HG03066 (cell line): Measurements from ENCODE around the gene PDHA1.

Experiments
- ATAC-seq: cut with Tn5 transposase; IDR thresholded peaks from one replicate; pipeline ENCODE4 v1.9.1; 2021; ENCODE audit warnings: low read depth; ENCODE audit not compliant: unreplicated experiment

The PDHA1 gene

DNA sequence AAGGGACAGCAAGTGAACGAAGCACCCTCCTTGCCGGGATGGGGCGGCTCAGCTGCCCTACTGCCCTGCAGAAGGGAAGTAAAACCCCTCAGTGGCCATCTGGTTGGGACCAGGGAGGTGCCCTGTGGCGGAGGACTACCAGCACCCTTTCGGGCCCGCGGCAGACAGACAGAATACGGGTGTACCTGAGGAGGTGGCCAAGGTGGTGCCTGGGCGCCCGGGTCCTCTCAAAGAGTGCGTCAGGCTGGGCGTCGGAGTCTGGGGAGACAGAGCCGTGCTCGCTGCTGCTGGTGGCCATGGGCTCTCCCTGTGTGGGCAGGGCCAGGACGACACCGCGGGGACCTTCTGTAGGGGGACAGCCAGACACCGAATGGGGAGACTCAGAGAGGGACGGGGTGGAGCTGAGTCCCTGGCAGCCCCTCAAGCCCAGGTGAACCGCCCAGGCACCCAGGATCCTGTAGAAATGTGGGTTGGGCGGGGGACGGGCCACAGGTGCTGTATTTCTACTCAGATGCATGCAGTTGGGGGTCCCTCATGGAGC is 29.7 kb downstream of the PDHA1 start:
- no peak for ATAC-seq

DNA sequence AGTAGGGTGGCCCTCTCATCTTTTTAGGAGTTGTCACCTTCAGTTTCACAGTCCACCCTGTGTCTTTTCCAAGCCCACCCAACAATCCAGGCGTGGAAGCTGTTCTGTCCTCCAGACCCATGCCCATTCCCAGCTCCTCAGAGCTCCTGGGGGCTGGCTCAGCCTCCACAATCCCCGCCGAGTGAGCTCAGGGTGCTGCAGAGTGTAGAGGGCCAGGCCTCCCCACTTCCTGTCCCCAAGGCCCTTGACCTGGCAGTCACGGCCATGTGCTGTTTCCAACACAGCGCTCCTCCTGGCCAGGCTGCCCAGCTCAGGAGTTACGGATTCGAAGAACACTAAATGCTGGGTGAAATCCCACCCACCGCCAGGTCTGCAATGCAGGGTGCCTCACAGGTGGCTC is 31.8 kb downstream of the PDHA1 start:
- ATAC-seq, result no peak

DNA sequence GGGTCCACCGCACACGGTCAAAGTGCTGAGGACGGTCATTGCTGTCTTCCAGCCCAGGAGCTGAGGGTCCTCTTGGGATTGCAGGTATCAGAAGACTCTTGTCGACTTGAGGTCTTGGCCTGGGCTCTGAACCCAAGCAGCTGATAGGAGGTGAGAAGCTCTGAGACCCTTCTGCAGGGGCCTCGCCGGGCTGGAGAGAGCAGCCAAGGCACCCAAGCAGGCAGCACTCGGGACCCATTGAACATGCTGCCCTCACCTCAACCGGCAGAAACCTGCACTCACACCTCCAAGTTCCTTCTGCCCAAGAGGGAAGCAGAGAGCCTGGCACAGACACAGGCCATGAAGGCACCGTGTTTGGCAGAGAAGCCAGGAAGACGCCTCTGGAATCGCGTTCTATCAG is 34.1 kb downstream of the PDHA1 start:
- ATAC-seq, result no peak

DNA sequence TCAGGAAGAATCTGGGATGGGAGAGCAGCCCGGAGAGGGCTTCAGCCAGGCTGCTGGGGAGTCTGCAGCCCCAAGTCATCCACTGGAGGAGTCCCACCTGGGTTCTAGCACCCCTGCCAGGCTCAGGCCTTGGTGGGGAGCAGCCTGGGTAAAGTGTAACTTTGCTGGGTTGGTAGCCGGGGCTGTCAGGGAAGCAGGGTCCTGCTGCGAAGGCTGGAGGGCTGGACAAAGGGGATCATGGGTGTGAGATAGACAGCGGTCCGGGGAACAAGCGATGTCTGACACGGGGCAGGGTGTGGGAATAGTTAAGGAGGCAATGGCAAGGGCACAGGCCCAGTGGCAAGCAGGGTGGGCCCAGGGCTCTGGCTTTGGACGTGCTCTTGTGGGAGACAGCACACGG is 37.6 kb downstream of the PDHA1 start:
- ATAC-seq, result no peak

DNA sequence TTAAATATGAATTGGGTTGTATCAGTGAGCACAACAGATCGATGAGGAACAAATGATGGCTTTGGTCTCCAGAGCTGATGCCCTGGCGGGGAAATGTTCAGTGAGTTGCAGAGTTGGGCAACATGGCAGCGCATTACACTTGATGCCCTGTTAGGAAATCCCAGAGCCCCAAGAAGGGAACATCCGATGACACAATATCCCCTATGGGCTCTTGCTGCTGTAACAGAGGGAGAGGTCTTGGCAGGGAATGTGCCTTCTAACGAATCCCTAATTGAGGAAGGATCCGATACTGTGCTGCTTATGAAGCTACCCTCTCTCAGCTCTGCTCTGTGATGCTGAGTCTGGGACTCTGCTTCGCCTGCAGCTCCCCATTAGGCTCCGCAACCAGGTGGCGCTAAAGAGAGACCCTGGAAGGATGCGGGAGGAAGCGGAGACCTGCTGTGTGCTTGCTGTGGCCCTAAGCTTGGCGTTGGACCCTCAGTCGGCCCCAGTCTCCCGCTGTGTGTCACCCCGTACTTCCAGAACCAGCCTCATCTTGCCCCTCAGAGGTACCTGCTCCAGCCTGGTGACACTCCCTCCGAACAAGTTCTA is 38.9 kb downstream of the PDHA1 start:
- ATAC-seq, result no peak

DNA sequence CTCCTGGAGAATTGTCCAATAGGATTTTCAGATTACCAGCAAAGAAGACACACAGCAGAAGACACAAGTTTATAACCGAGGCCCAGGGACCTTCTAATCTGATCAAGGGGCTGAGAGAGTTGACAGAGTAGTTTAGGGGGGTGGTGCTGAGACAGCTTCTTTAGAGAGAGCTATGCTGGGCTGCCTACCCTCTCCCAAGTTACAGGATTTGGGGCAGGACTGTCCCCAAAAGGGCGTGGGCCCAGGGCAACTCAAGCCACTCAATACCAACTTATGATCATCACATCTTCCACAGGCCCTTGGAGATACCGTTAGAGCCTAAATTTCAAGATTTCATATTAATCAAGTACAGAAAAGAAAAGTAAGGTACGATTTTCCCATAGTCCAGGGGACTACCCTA is 43.0 kb downstream of the PDHA1 start:
- no peak for ATAC-seq

DNA sequence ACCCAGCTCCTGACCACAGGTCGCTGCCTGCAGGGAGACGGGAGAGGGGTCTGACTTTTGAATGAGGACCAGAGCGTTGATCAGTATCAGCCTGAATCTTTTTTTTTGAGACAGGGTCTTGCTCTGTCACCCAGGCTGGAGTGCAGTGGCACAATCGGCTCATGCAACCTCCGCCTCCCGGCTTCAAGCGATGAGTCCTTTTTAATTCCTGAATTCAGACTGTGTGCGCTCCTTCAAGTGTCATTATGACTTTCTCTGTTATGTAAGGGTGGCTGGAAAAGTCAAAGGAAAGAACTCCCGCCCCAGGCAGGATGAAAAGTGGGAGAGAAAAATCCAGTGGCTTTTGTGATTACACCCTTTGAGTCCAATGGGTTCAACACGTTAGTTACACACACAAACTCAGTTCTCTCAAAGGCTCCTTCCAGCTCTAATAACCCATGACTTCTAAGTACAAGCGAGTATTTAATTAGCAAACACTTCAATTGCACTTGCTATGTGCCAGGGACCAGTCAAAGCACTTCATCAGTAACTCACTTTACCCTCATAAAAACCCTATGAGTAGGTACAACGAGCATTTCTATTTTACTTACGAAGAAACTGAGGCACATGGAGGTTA is 44.4 kb downstream of the PDHA1 start:
- ATAC-seq, result no peak

DNA sequence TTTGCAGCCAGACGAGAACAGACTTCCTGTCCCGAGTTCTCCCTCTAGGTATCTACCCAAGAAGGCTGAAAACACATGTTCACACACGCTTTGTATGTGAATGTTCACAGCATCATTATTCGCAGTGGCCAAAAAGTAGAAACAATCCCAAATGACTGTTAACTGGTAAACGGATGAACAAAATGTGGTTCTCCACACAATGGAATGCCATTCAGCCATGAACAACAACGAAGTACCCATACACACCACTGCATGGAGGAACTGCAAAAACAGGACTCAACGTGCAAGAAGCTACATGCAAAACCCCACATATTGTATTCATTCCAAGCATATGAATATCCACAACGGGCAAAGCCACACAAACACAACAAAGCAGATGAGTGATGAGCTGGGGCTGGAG is 45.0 kb downstream of the PDHA1 start:
- ATAC-seq, result no peak

DNA sequence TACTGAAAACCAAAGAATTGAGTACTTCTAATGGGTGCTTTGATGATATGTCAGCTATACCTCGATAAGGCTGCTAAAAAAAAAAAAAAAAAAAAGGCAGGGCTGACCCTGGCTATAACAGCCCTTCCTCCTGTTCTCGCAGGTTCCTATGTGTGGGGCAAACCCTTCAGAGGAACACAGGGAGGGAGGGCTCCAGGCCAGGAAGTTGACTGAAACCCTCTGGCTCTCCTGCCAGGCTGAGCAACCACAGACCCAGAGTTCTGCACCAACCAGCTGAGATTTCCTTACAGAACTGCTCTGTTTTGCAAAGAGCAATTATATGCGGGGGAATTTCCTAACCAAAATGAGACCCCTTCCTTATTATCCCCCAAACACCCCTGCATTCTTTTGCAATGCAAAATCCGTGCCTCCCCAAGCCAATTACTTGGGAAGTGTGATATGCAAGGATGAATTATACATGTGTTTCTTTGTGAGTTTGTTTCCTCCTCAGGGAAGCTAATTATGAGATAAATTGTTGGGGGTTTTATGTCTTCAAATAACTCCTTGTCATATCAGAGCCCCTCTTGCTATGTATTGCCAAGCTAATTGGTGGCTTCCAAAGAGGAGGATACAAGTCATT is 45.6 kb downstream of the PDHA1 start:
- ATAC-seq, result no peak

DNA sequence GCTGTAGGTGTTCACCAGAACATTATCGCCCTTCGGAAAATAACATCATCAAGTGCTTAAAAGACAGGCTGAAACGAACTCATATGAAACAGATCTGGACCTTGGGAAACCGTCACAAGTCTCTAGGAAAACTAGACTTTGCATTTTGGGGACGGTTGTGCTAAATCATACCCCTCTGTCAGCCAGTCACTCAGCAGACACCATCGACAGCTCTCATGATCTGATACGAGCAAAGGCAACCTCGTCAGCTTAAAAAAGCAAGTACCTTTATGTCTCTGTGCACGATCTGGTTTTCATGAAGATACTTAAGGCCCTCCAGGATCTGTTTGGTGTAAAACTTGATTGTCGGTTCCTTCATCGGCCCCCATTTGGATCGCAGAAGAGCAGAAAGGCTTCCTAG is 48.4 kb downstream of the PDHA1 start:
- no peak for ATAC-seq

DNA sequence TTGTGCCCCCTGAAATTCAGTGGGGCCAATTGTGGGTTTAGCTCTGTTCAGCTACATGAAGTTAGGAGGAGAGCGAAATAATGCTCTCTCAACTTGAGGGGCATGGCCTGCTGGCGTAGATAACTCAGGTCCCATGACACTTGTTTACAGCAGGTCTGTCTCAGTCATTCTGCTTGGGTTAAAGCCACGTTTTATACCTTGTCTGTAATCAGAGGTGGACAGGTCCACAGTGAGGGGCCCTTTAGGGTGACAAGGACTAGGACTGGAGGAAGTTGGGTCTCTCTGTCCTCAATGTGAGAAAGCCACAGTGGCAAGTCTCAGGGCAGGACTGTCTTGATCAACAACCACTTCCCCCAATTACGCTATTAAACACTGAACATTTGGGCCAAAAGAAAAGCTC is 49.0 kb downstream of the PDHA1 start:
- ATAC-seq, result no peak

DNA sequence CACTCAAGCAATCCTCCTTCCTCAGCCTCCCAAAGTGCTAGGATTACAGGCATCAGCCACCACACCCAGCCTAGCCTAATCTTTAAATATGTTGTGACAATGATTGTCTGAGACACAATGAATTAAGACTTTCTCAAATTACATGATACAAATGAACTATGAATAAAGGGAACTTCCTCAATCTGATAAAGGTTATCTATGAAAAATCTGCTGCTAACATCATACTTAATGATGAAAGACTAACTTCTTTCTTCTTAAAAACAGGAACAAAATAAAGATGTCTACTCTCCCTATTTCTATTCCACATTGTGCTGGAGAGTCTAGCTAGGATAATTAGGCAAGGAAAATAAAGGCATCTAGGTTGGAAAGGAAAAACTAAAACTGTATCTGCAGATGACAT is 60.0 kb downstream of the PDHA1 start:
- ATAC-seq, result no peak

DNA sequence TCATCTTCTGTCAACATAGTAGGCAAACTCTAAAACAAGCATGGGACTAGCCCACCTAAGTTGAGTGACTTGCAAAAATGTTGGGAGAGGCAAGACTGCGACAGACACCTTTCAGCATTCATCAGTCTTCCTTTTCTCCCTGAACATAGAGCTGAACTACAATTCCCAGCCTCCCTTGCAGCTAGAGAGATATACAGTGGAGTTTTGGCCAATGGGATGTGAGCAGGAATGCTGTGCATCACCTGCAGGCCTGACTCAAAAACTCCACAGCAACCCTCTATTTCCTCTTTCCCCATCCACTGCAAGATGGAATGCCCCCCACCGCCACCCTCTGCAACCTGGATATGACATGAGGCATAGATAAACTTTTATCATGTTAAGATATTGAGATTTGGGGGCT is 66.5 kb downstream of the PDHA1 start:
- ATAC-seq, result no peak
